OCI-LY1 (cell line): Measurements from ENCODE around the gene ADAMTS1.

Experiments used
- H2AFZ ChIP-seq: fragments of 200-600 bp; sonication (generic), shearing (Covaris generic); 2 replicates; pipeline ENCODE4 v1.6.0; 2014; ENCODE audit warnings: antibody characterized with exemption, mild to moderate bottlenecking, low read length
- H3F3A ChIP-seq: fragments of 200-600 bp; sonication (generic), shearing (Covaris generic); 2 replicates; pipeline ENCODE4 v1.6.0; 2014; ENCODE audit warnings: mild to moderate bottlenecking, antibody characterized with exemption, low read length, moderate library complexity; ENCODE audit not compliant: insufficient read depth
- H3K27ac ChIP-seq: fragments of 200-600 bp; sonication (generic); 2 replicates; pipeline ENCODE4 v1.5.1; 2014; ENCODE audit warnings: low read length, mixed run types, mild to moderate bottlenecking, low read depth; ENCODE audit not compliant: poor library complexity, severe bottlenecking
- H3K27me3 ChIP-seq: fragments of 200-600 bp; sonication (generic); 2 replicates; pipeline ENCODE4 v1.6.0; 2014; ENCODE audit warnings: antibody characterized with exemption, mild to moderate bottlenecking, low read length, moderate library complexity; ENCODE audit not compliant: insufficient read depth
- H3K36me3 ChIP-seq: fragments of 200-600 bp; sonication (generic); 2 replicates; pipeline ENCODE4 v1.6.1; 2014; ENCODE audit warnings: mild to moderate bottlenecking, antibody characterized with exemption, low read length, moderate library complexity, mixed read lengths; ENCODE audit not compliant: insufficient read depth
- H3K4me1 ChIP-seq: fragments of 200-600 bp; sonication (generic); 2 replicates; pipeline ENCODE4 v1.5.1; 2014; ENCODE audit warnings: mild to moderate bottlenecking, low read length, moderate library complexity; ENCODE audit not compliant: insufficient read depth, severe bottlenecking
- H3K4me2 ChIP-seq: fragments of 200-600 bp; sonication (generic), shearing (Covaris generic); 2 replicates; pipeline ENCODE4 v1.6.1; 2014; ENCODE audit warnings: low read length
- H3K4me3 ChIP-seq: fragments of 200-600 bp; sonication (generic); 2 replicates; pipeline ENCODE4 v1.5.1; 2014; ENCODE audit warnings: low read length, low read depth, mild to moderate bottlenecking, mixed read lengths; ENCODE audit not compliant: poor library complexity, severe bottlenecking
- H3K79me2 ChIP-seq: fragments of 200-600 bp; shearing (Covaris generic); 2 replicates; pipeline ENCODE4 v1.6.1; 2016; ENCODE audit warnings: mixed run types, low read length, mixed read lengths; ENCODE audit not compliant: insufficient read depth
- H3K9ac ChIP-seq: fragments of 200-600 bp; sonication (generic), shearing (Covaris generic); 2 replicates; pipeline ENCODE4 v1.6.1; 2014; ENCODE audit warnings: mild to moderate bottlenecking, low read length, mixed read lengths
- H3K9me2 ChIP-seq: fragments of 200-600 bp; sonication (generic), shearing (Covaris generic); 2 replicates; pipeline ENCODE4 v1.6.1; 2014; ENCODE audit warnings: low read depth, mild to moderate bottlenecking, low read length, mixed read lengths
- H3K9me3 ChIP-seq: fragments of 200-600 bp; shearing (Covaris generic); 2 replicates; pipeline ENCODE4 v1.6.1; 2014; ENCODE audit warnings: low read length, mixed read lengths
- H4K20me1 ChIP-seq: fragments of 200-600 bp; sonication (generic), shearing (Covaris generic); 2 replicates; pipeline ENCODE4 v1.6.0; 2016; ENCODE audit warnings: mild to moderate bottlenecking, low read length; ENCODE audit not compliant: insufficient read depth
- CTCF ChIP-seq: fragments of 200-600 bp; sonication (generic), shearing (Covaris generic); IDR thresholded peaks from 2 replicates; pipeline ENCODE4 v1.5.1; 2017; ENCODE audit warnings: mild to moderate bottlenecking, antibody characterized with exemption, low read length, moderate library complexity, mixed read lengths
- EZH2 ChIP-seq: fragments of 200-600 bp; sonication (generic), shearing (Covaris generic); IDR thresholded peaks from 2 replicates; pipeline ENCODE4 v1.8.0; 2017; ENCODE audit warnings: borderline replicate concordance, mixed run types, mild to moderate bottlenecking, antibody characterized with exemption, low read length, moderate library complexity, mixed read lengths

Gene ADAMTS1

GRCh38 chr21:26794597-26795411 is 50.4 kb downstream of the ADAMTS1 start:
- Histone ChIP-seq H3K9ac (no peak overlapping the region), H3K9me2 (no peaks in the 10 kb centered on the region), H3K36me3 (no peaks in the 10 kb centered on the region), H2AFZ (no peak overlapping the region), H3K27me3 (no peaks in the 10 kb centered on the region), H3K4me1 (no peaks in the 10 kb centered on the region), H3K27ac (no peak overlapping the region), H3K9me3 (no peaks in the 10 kb centered on the region), H3K4me2 (no peak overlapping the region), H3K79me2 (no peaks in the 10 kb centered on the region), H3F3A (no peaks in the 10 kb centered on the region), H3K4me3 (no peak overlapping the region), H4K20me1 (no peaks in the 10 kb centered on the region)
- TF ChIP-seq EZH2 (no peak), CTCF (no peak)

GRCh38 chr21:26790296-26790695 is 54.9 kb downstream of the ADAMTS1 start:
- H3K27me3 ChIP-seq = no peaks in the 10 kb centered on the region

GRCh38 chr21:26788790-26789189 is 56.4 kb downstream of the ADAMTS1 start:
- Histone ChIP-seq H3K27ac (no peak overlapping the region), H3K4me1 (no peaks in the 10 kb centered on the region), H4K20me1 (no peaks in the 10 kb centered on the region), H3K9ac (no peak overlapping the region), H3K9me3 (no peaks in the 10 kb centered on the region), H2AFZ (no peak overlapping the region), H3K4me2 (no peak overlapping the region), H3K79me2 (no peaks in the 10 kb centered on the region), H3K27me3 (no peaks in the 10 kb centered on the region), H3K9me2 (no peaks in the 10 kb centered on the region), H3K4me3 (no peak overlapping the region), H3K36me3 (no peaks in the 10 kb centered on the region), H3F3A (no peaks in the 10 kb centered on the region)
- TF ChIP-seq CTCF (no peak), EZH2 (no peak)

More at GRCh38 chr21:26790296-26790695, 54.9 kb downstream of the ADAMTS1 start:
- H3K27ac ChIP-seq = no peak overlapping the region
- TF ChIP-seq CTCF (no peak), EZH2 (no peak)
- H3K79me2 ChIP-seq = no peaks in the 10 kb centered on the region
- H2AFZ ChIP-seq = no peak overlapping the region
- no peak overlapping the region for H3K4me3 ChIP-seq
- H3K9me2 ChIP-seq = no peaks in the 10 kb centered on the region
- no peaks in the 10 kb centered on the region for H4K20me1 ChIP-seq
- no peaks in the 10 kb centered on the region for H3K36me3 ChIP-seq
- H3K9me3 ChIP-seq = no peaks in the 10 kb centered on the region
- no peaks in the 10 kb centered on the region for H3F3A ChIP-seq
- no peaks in the 10 kb centered on the region for H3K4me1 ChIP-seq
- H3K9ac ChIP-seq = no peak overlapping the region
- H3K4me2 ChIP-seq = no peak overlapping the region
